Subcutaneous adipose tissue (tissue), 4 donors: ENCODE results near the gene STXBP1. TPM values are rescaled to one million over a fixed set of nuclear protein-coding genes. Genes with fewer than 3 reads are reported as not detected.

ENCODE experiments used
- CTCF ChIP-seq: fragments of 450-650 bp; IDR thresholded peaks from one replicate; pipeline ENCODE4 v1.5.1; 2016; ENCODE audit warnings: low read depth, mild to moderate bottlenecking, control low read depth, antibody characterized with exemption, moderate library complexity
- total RNA-seq, 4 donors: library from RNA; depleted of rRNA; stranded (reverse); fragments of >200 nt; gene quantifications; one replicate each; pipeline ENCODE4 v1.1.0, GENCODE V29; 2016

The STXBP1 gene
- total RNA-seq, 4 donors from 2014 or later: 23.2 to 116 (median 69.3) TPM

- TF ChIP-seq CTCF: no peak
These were observed 70.5 kb downstream of the STXBP1 start for GRCh38 chr9:127682351-127683136.

GRCh38 chr9:127683723-127684122 lies 71.6 kb downstream of the STXBP1 start:
- TF ChIP-seq CTCF: no peak

- no peak for TF ChIP-seq CTCF
These were observed 72.5 kb downstream of the STXBP1 start for GRCh38 chr9:127684576-127684975.

- TF ChIP-seq CTCF: no peak
These were observed 74.7 kb downstream of the STXBP1 start for GRCh38 chr9:127686461-127687393.

GRCh38 chr9:127689329-127690000 lies 77.4 kb downstream of the STXBP1 start:
- TF ChIP-seq CTCF: no peak

- no peak for TF ChIP-seq CTCF
These were observed 78.7 kb downstream of the STXBP1 start for GRCh38 chr9:127690735-127691134.
